Renal cortex interstitium (tissue), 3 donors: ENCODE measurements around the gene EPB41L4B. TPM values are rescaled to one million over a fixed set of nuclear protein-coding genes. Genes with fewer than 3 reads are reported as not detected.

Experiments used
- polyA plus RNA-seq, 3 donors: library from polyadenylated mRNA; unstranded; fragments of 120-200 nt; gene quantifications; one replicate each; pipeline ENCODE4 v1.2.1, GENCODE V29; 2013; ENCODE audit not compliant: insufficient read length in 3 of 3

EPB41L4B gene
- polyA plus RNA-seq, 3 donors, result 10.6 to 15.8 (median 15.7) TPM

Other genes with a start within 250 kb of the EPB41L4B start
- gene TMEM245, start 201.1 kb downstream of the EPB41L4B start, polyA plus RNA-seq, result 10 to 100 TPM; 57.1 to 88.9 (median 76.0) TPM
- gene FRRS1L, start 153.8 kb downstream of the EPB41L4B start, polyA plus RNA-seq, result 1 to 10 TPM; 2.9 to 3.7 (median 3.1) TPM
- 10 to 100 TPM; 41.1 to 59.7 (median 54.2) TPM for gene PTPN3, start 177.2 kb upstream of the EPB41L4B start, polyA plus RNA-seq